Measurements from ENCODE around the gene CPLX4.

DNA sequence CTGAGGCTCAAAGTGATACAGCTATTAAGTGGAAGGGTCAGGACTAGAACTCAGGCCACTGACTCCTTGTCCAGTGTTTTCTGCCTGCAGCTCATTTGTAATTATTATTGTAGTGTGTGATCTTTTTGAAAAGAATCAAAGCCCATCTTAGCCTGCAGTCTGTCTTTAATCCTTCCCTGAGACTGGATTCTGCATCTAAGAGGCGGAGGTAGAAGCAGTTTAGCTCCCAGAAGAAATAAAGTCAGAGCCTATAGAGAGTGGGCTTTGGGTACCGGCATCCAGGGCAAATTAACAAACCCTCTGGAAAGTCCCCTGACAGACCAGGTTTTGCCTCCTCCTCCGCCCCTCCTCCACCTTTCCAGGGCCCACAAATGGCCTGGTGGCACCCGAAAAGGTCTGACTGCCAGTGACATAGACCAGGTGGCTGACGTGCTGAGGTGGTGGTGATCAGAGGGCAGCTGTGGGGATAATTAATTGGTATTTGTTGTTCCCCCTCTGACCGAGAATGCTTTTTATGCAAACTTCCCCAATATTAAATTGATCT lies 43.0 kb downstream of the CPLX4 start:
- TF ChIP-seq POLR2A (IDR thresholded peaks at IDR 0.05) (no peak), POLR2AphosphoS5 (IDR thresholded peaks at IDR 0.05) (no peak)
- TF ChIP-seq, protein P1, sequence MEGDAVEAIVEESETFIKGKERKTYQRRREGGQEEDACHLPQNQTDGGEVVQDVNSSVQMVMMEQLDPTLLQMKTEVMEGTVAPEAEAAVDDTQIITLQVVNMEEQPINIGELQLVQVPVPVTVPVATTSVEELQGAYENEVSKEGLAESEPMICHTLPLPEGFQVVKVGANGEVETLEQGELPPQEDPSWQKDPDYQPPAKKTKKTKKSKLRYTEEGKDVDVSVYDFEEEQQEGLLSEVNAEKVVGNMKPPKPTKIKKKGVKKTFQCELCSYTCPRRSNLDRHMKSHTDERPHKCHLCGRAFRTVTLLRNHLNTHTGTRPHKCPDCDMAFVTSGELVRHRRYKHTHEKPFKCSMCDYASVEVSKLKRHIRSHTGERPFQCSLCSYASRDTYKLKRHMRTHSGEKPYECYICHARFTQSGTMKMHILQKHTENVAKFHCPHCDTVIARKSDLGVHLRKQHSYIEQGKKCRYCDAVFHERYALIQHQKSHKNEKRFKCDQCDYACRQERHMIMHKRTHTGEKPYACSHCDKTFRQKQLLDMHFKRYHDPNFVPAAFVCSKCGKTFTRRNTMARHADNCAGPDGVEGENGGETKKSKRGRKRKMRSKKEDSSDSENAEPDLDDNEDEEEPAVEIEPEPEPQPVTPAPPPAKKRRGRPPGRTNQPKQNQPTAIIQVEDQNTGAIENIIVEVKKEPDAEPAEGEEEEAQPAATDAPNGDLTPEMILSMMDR (IDR thresholded peaks at IDR 0.05), result no peak
